HEK293 (cell line): ENCODE data around the gene RHOT2.

Experiments
- FEZF1 ChIP-seq: fragments of 450-650 bp; formaldehyde crosslinking; IDR thresholded peaks from 2 replicates; pipeline ENCODE4 v1.5.1; 2016; ENCODE audit warnings: missing biosample characterization, missing genetic modification characterization
- GFI1B ChIP-seq: fragments of 450-650 bp; formaldehyde crosslinking; IDR thresholded peaks from 2 replicates; pipeline ENCODE4 v1.5.1; 2016; ENCODE audit warnings: missing biosample characterization, missing genetic modification characterization
- GLIS2 ChIP-seq: fragments of 450-650 bp; formaldehyde crosslinking; IDR thresholded peaks from 2 replicates; pipeline ENCODE4 v1.5.1; 2016; ENCODE audit warnings: missing biosample characterization, missing genetic modification characterization
- KLF9 ChIP-seq: fragments of 450-650 bp; formaldehyde crosslinking; IDR thresholded peaks from 2 replicates; pipeline ENCODE4 v1.5.1; 2016; ENCODE audit warnings: missing biosample characterization, missing genetic modification characterization, low read depth
- MEIS1 ChIP-seq: sonication (generic); formaldehyde crosslinking; IDR thresholded peaks from 2 replicates; pipeline ENCODE4 v1.8.1; 2022; ENCODE audit warnings: missing genetic modification reagents, mild to moderate bottlenecking, borderline replicate concordance
- TRIM28 ChIP-seq: IDR thresholded peaks from 2 replicates; pipeline ENCODE4 v1.6.1; 2011; ENCODE audit warnings: low read length, control low read depth, borderline replicate concordance
- ZBTB1 ChIP-seq: fragments of 450-650 bp; formaldehyde crosslinking; IDR thresholded peaks from 2 replicates; pipeline ENCODE4 v1.5.1; 2016; ENCODE audit warnings: missing biosample characterization, missing genetic modification characterization
- ZFHX2 ChIP-seq: fragments of 450-650 bp; formaldehyde crosslinking; conservative IDR thresholded peaks from 2 replicates; pipeline ENCODE4 v1.5.1; 2016; ENCODE audit warnings: missing biosample characterization, missing genetic modification characterization
- ZNF114 ChIP-seq: fragments of 450-650 bp; formaldehyde crosslinking; IDR thresholded peaks from 2 replicates; pipeline ENCODE4 v1.5.0; 2017; ENCODE audit warnings: missing biosample characterization, missing genetic modification characterization
- ZNF2 ChIP-seq: fragments of 450-650 bp; formaldehyde crosslinking; IDR thresholded peaks from 2 replicates; pipeline ENCODE4 v1.5.1; 2016; ENCODE audit warnings: missing biosample characterization, missing genetic modification characterization
- ZNF214 ChIP-seq: fragments of 450-650 bp; formaldehyde crosslinking; IDR thresholded peaks from 2 replicates; pipeline ENCODE4 v1.5.1; 2017; ENCODE audit warnings: missing biosample characterization, mild to moderate bottlenecking, missing genetic modification characterization, borderline replicate concordance
- ZNF23 ChIP-seq: fragments of 450-650 bp; formaldehyde crosslinking; IDR thresholded peaks from 2 replicates; pipeline ENCODE4 v1.5.1; 2016; ENCODE audit warnings: missing biosample characterization, missing genetic modification characterization, borderline replicate concordance
- ZNF248 ChIP-seq: fragments of 450-650 bp; formaldehyde crosslinking; IDR thresholded peaks from 2 replicates; pipeline ENCODE4 v1.5.1; 2017; ENCODE audit warnings: missing biosample characterization, missing genetic modification characterization
- ZNF274 ChIP-seq, 2 experiments: fragments of 200-500 bp in 1 of 2; fragments of 450-650 bp in 1 of 2; sonication (Bioruptor generic) in 1 of 2; formaldehyde crosslinking in 1 of 2; IDR thresholded peaks; 2 replicates each; pipeline versions ENCODE4 v1.5.1 to v1.6.1; 2014 to 2016; ENCODE audit warnings: borderline replicate concordance in 1 of 2, inconsistent platforms in 1 of 2, low read length in 1 of 2, missing biosample characterization in 1 of 2, missing genetic modification characterization in 1 of 2
- ZNF354C ChIP-seq: fragments of 450-650 bp; formaldehyde crosslinking; IDR thresholded peaks from 2 replicates; pipeline ENCODE4 v1.5.1; 2016; ENCODE audit warnings: missing biosample characterization, missing genetic modification characterization, low read depth, borderline replicate concordance
- ZNF391 ChIP-seq: fragments of 450-650 bp; formaldehyde crosslinking; IDR thresholded peaks from 2 replicates; pipeline ENCODE4 v1.5.1; 2016; ENCODE audit warnings: low read depth, missing biosample characterization, missing genetic modification characterization, borderline replicate concordance
- ZNF518A ChIP-seq: fragments of 450-650 bp; formaldehyde crosslinking; conservative IDR thresholded peaks from 2 replicates; pipeline ENCODE4 v1.5.1; 2016; ENCODE audit warnings: low read depth, missing biosample characterization, missing genetic modification characterization
- ZNF549 ChIP-seq: fragments of 450-650 bp; IDR thresholded peaks from 2 replicates; pipeline ENCODE4 v1.5.1; 2018; ENCODE audit warnings: missing biosample characterization, missing genetic modification characterization, mild to moderate bottlenecking, inconsistent platforms, moderate library complexity
- ZNF610 ChIP-seq: fragments of 450-650 bp; formaldehyde crosslinking; IDR thresholded peaks from 2 replicates; pipeline ENCODE4 v1.5.1; 2016; ENCODE audit warnings: missing biosample characterization, missing genetic modification characterization, borderline replicate concordance
- ZNF704 ChIP-seq: fragments of 450-650 bp; formaldehyde crosslinking; IDR thresholded peaks from 2 replicates; pipeline ENCODE4 v1.5.1; 2016; ENCODE audit warnings: missing biosample characterization, missing genetic modification characterization
- TF ChIP-seq, protein P1 (sequence below): sonication (generic); formaldehyde crosslinking; IDR thresholded peaks from 2 replicates; pipeline ENCODE4 v1.8.1; 2022; ENCODE audit warnings: mild to moderate bottlenecking, moderate library complexity, missing genetic modification reagents
- TF ChIP-seq, protein P2 (sequence below): fragments of 450-650 bp; formaldehyde crosslinking; IDR thresholded peaks from 2 replicates; pipeline ENCODE4; 2016; ENCODE audit warnings: missing biosample characterization, missing genetic modification characterization
- TF ChIP-seq, protein P3 (sequence below): fragments of 450-650 bp; formaldehyde crosslinking; IDR thresholded peaks from 2 replicates; pipeline ENCODE4 v1.5.1; 2016; ENCODE audit warnings: missing biosample characterization, missing genetic modification characterization
- TF ChIP-seq, protein P4 (sequence below): fragments of 450-650 bp; formaldehyde crosslinking; IDR thresholded peaks from 2 replicates; pipeline ENCODE4 v1.5.1; 2016; ENCODE audit warnings: missing biosample characterization, missing genetic modification characterization

Gene RHOT2

GRCh38 chr16:678858-679813, 11.2 kb downstream of the RHOT2 start (continued):
- TF ChIP-seq, protein P1, sequence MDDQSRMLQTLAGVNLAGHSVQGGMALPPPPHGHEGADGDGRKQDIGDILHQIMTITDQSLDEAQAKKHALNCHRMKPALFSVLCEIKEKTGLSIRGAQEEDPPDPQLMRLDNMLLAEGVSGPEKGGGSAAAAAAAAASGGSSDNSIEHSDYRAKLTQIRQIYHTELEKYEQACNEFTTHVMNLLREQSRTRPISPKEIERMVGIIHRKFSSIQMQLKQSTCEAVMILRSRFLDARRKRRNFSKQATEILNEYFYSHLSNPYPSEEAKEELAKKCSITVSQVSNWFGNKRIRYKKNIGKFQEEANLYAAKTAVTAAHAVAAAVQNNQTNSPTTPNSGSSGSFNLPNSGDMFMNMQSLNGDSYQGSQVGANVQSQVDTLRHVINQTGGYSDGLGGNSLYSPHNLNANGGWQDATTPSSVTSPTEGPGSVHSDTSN (CRISPR knock-in tag): peak; percentile 13; the same call in 1 of the 2 replicates
- TF ChIP-seq MEIS1 (CRISPR knock-in tag): no peak
- no peak for TF ChIP-seq ZNF518A (tag by site-specific recombination)
- no peak for TF ChIP-seq ZNF704 (tag by site-specific recombination)
- no peak for TF ChIP-seq ZNF274 (IDR thresholded peaks at IDR 0.05; ENCODE audit: low read length)
- no peak for TF ChIP-seq ZNF274 (tag by site-specific recombination; IDR thresholded peaks at IDR 0.05; ENCODE audit: borderline replicate concordance)
- peak; percentile 73 for TF ChIP-seq ZFHX2 (tag by site-specific recombination)
- TF ChIP-seq FEZF1 (tag by site-specific recombination): no peak
- TF ChIP-seq ZBTB1: no peak
- peak; percentile 96 for TF ChIP-seq ZNF610 (tag by site-specific recombination)
- TF ChIP-seq, protein P2, sequence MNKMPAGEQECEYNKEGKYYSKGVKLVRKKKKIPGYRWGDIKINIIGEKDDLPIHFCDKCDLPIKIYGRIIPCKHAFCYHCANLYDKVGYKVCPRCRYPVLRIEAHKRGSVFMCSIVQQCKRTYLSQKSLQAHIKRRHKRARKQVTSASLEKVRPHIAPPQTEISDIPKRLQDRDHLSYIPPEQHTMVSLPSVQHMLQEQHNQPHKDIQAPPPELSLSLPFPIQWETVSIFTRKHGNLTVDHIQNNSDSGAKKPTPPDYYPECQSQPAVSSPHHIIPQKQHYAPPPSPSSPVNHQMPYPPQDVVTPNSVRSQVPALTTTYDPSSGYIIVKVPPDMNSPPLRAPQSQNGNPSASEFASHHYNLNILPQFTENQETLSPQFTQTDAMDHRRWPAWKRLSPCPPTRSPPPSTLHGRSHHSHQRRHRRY (tag by site-specific recombination): peak; percentile 49; the same call in 1 of the 2 replicates
- TF ChIP-seq ZNF391: peak; percentile 69; the same call in 1 of the 2 replicates
- TF ChIP-seq ZNF114 (tag by site-specific recombination): no peak
- TF ChIP-seq ZNF549: no peak
- TF ChIP-seq ZNF23 (tag by site-specific recombination): no peak
- TF ChIP-seq ZNF248 (tag by site-specific recombination): no peak
- TF ChIP-seq, protein P3, sequence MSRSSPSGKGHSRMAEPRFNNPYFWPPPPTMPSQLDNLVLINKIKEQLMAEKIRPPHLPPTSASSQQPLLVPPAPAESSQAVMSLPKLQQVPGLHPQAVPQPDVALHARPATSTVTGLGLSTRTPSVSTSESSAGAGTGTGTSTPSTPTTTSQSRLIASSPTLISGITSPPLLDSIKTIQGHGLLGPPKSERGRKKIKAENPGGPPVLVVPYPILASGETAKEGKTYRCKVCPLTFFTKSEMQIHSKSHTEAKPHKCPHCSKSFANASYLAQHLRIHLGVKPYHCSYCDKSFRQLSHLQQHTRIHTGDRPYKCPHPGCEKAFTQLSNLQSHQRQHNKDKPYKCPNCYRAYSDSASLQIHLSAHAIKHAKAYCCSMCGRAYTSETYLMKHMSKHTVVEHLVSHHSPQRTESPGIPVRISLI: no peak
- peak; percentile 91 for TF ChIP-seq KLF9 (tag by site-specific recombination)
- TF ChIP-seq ZNF214 (tag by site-specific recombination): no peak
- TF ChIP-seq ZNF2 (tag by site-specific recombination): 0 out of 2 replicates have a peak, but pooled peaks have one; percentile 16
- TF ChIP-seq TRIM28: no peak
- peak; percentile 97 for TF ChIP-seq GLIS2 (tag by site-specific recombination)
- no peak for TF ChIP-seq GFI1B
- TF ChIP-seq, protein P4, sequence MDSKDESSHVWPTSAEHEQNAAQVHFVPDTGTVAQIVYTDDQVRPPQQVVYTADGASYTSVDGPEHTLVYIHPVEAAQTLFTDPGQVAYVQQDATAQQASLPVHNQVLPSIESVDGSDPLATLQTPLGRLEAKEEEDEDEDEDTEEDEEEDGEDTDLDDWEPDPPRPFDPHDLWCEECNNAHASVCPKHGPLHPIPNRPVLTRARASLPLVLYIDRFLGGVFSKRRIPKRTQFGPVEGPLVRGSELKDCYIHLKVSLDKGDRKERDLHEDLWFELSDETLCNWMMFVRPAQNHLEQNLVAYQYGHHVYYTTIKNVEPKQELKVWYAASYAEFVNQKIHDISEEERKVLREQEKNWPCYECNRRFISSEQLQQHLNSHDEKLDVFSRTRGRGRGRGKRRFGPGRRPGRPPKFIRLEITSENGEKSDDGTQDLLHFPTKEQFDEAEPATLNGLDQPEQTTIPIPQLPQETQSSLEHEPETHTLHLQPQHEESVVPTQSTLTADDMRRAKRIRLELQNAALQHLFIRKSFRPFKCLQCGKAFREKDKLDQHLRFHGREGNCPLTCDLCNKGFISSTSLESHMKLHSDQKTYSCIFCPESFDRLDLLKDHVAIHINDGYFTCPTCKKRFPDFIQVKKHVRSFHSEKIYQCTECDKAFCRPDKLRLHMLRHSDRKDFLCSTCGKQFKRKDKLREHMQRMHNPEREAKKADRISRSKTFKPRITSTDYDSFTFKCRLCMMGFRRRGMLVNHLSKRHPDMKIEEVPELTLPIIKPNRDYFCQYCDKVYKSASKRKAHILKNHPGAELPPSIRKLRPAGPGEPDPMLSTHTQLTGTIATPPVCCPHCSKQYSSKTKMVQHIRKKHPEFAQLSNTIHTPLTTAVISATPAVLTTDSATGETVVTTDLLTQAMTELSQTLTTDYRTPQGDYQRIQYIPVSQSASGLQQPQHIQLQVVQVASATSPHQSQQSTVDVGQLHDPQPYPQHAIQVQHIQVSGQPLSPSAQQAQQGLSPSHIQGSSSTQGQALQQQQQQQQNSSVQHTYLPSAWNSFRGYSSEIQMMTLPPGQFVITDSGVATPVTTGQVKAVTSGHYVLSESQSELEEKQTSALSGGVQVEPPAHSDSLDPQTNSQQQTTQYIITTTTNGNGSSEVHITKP: 0 out of 2 replicates have a peak, but pooled peaks have one; percentile 25
- TF ChIP-seq ZNF354C (tag by site-specific recombination): no peak
